ENCODE results near the gene SPTBN5.

SPTBN5 gene

GRCh38 chr15:41816788-41817187, 77.1 kb downstream of the SPTBN5 start:
- no peak overlapping the region for H3K27ac ChIP-seq (ENCODE audit: low read depth, low read length)
- no peaks in the 10 kb centered on the region for H4K20me1 ChIP-seq (ENCODE audit: control insufficient read depth, insufficient read depth, low read depth, low read length)
- H3K79me2 ChIP-seq (ENCODE audit: control insufficient read depth, low read length), result no peaks in the 10 kb centered on the region
- H3K27me3 ChIP-seq (ENCODE audit: control insufficient read depth, low read length), result no peaks in the 10 kb centered on the region
- H3K4me1 ChIP-seq (ENCODE audit: control insufficient read depth, low read length), result no peaks in the 10 kb centered on the region
- no peak for TF ChIP-seq CTCF (IDR thresholded peaks at IDR 0.05; ENCODE audit: low read depth, low read length, poor library complexity, severe bottlenecking)
- no peak for TF ChIP-seq EZH2phosphoT487 (IDR thresholded peaks at IDR 0.05; ENCODE audit: borderline replicate concordance, low read length)
- H3K36me3 ChIP-seq (ENCODE audit: control insufficient read depth, low read length), result no peaks in the 10 kb centered on the region
- no peaks in the 10 kb centered on the region for H3K9me3 ChIP-seq (ENCODE audit: control insufficient read depth, insufficient read depth, low read length)
- H3K9me2 ChIP-seq (replicated peaks; ENCODE audit: control insufficient read depth, low read length), result no peaks in the 10 kb centered on the region
- no peaks in the 10 kb centered on the region for H3F3A ChIP-seq (ENCODE audit: control insufficient read depth, insufficient read depth)
- H3K4me3 ChIP-seq (ENCODE audit: low read length), result no peak overlapping the region
- H3K4me2 ChIP-seq (ENCODE audit: low read length), result no peak overlapping the region

- Histone ChIP-seq H3K9me2 (replicated peaks; ENCODE audit: control insufficient read depth, low read length) (no peaks in the 10 kb centered on the region), H3K4me2 (ENCODE audit: low read length) (no peak overlapping the region), H3K79me2 (ENCODE audit: control insufficient read depth, low read length) (no peaks in the 10 kb centered on the region), H3F3A (ENCODE audit: control insufficient read depth, insufficient read depth) (no peaks in the 10 kb centered on the region), H3K36me3 (ENCODE audit: control insufficient read depth, low read length) (no peaks in the 10 kb centered on the region), H3K27ac (ENCODE audit: low read depth, low read length) (no peak overlapping the region), H3K9me3 (ENCODE audit: control insufficient read depth, insufficient read depth, low read length) (no peaks in the 10 kb centered on the region), H3K4me1 (ENCODE audit: control insufficient read depth, low read length) (peaks cover 9% of the 10 kb centered on the region), H3K27me3 (ENCODE audit: control insufficient read depth, low read length) (no peaks in the 10 kb centered on the region), H3K4me3 (ENCODE audit: low read length) (no peak overlapping the region), H4K20me1 (ENCODE audit: control insufficient read depth, insufficient read depth, low read depth, low read length) (no peaks in the 10 kb centered on the region)
- TF ChIP-seq CTCF (IDR thresholded peaks at IDR 0.05; ENCODE audit: low read depth, low read length, poor library complexity, severe bottlenecking), result no peak
- TF ChIP-seq EZH2phosphoT487 (IDR thresholded peaks at IDR 0.05; ENCODE audit: borderline replicate concordance, low read length), result no peak
These were observed 79.3 kb downstream of the SPTBN5 start for GRCh38 chr15:41814534-41814933.

GRCh38 chr15:41813426-41813825, 80.4 kb downstream of the SPTBN5 start:
- H3K27ac ChIP-seq (ENCODE audit: low read depth, low read length), result no peak overlapping the region
- peaks cover 14% of the 10 kb centered on the region for H3K4me1 ChIP-seq (ENCODE audit: control insufficient read depth, low read length)
- H3K36me3 ChIP-seq (ENCODE audit: control insufficient read depth, low read length), result no peaks in the 10 kb centered on the region
- no peaks in the 10 kb centered on the region for H4K20me1 ChIP-seq (ENCODE audit: control insufficient read depth, insufficient read depth, low read depth, low read length)
- H3K9me2 ChIP-seq (replicated peaks; ENCODE audit: control insufficient read depth, low read length), result no peaks in the 10 kb centered on the region
- no peak overlapping the region for H3K4me3 ChIP-seq (ENCODE audit: low read length)
- no peaks in the 10 kb centered on the region for H3K27me3 ChIP-seq (ENCODE audit: control insufficient read depth, low read length)
- TF ChIP-seq EZH2phosphoT487 (IDR thresholded peaks at IDR 0.05; ENCODE audit: borderline replicate concordance, low read length) (no peak), CTCF (IDR thresholded peaks at IDR 0.05; ENCODE audit: low read depth, low read length, poor library complexity, severe bottlenecking) (no peak)
- H3K9me3 ChIP-seq (ENCODE audit: control insufficient read depth, insufficient read depth, low read length), result no peaks in the 10 kb centered on the region
- H3F3A ChIP-seq (ENCODE audit: control insufficient read depth, insufficient read depth), result no peaks in the 10 kb centered on the region
- H3K4me2 ChIP-seq (ENCODE audit: low read length), result no peak overlapping the region
- no peaks in the 10 kb centered on the region for H3K79me2 ChIP-seq (ENCODE audit: control insufficient read depth, low read length)

Measured in DOHH2 (cell line).